ENCODE results near the gene TERB1. TPM values are rescaled to one million over a fixed set of nuclear protein-coding genes. Genes with fewer than 3 reads are reported as not detected.

TERB1 gene
- total and polyA plus RNA-seq, 2 donors (not counting 3 experiments of a cell fraction or from before 2014, with no cell fraction given) = not detected

DNA sequence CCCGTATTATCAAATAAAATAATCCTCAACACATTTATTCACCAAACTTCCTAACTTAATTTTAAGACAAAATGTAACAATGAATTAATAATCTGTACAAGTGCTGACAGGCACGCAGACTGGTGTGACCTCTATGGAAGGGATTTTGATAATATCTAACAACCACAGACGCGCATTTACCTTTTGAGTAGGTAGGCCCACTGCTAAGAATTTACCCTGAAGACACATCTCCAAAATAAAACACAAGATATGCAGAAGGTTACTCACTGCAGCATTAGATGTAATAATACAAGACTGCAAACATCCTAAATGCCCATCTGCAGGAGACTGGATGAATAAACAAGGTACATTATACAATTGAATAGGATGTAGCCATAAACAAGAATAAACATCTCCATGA, 82.1 kb downstream of the TERB1 start:
- peaks cover 6 to 14% of the 10 kb centered on the region in 2 experiments for H3K36me3 ChIP-seq (ENCODE audit: control insufficient read depth in 2 of 2, extremely low read depth in 1 of 2, insufficient read depth in 2 of 2, low read length in 2 of 2)
- no peaks in the 10 kb centered on the region for H3K9me3 ChIP-seq (replicated peaks; ENCODE audit: control insufficient read depth, insufficient read depth, low read length)
- dilution Hi-C loops (cut with MboI; ENCODE audit: extremely low pct_ligation_motif_present, low sequenced_read_pairs) (no loop called here), intact Hi-C loops (cut with micrococcal nuclease) (no loop called here)
- CTCF ChIA-PET = no interaction called here
- TF ChIP-seq POLR2A (IDR thresholded peaks at IDR 0.05; ENCODE audit: low read depth, low read length) (no peak), JUN (IDR thresholded peaks at IDR 0.05; ENCODE audit: borderline replicate concordance, insufficient read depth, insufficient read length, low read depth) (no peak), EZH2 (IDR thresholded peaks at IDR 0.05; ENCODE audit: borderline replicate concordance, low read depth, low read length, severe bottlenecking) (no peak), POLR2AphosphoS5 (IDR thresholded peaks at IDR 0.05; ENCODE audit: insufficient read depth, low read depth, low read length) (no peak), FOS (IDR thresholded peaks at IDR 0.05; ENCODE audit: borderline replicate concordance, insufficient read depth, low read length) (no peak), MYC (IDR thresholded peaks at IDR 0.05; ENCODE audit: low read depth, low read length) (no peak), GATA2 (IDR thresholded peaks at IDR 0.05; ENCODE audit: insufficient read depth, insufficient read length, low read depth, low read length) (no peak)
- TF ChIP-seq, protein P1, sequence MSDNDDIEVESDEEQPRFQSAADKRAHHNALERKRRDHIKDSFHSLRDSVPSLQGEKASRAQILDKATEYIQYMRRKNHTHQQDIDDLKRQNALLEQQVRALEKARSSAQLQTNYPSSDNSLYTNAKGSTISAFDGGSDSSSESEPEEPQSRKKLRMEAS (IDR thresholded peaks at IDR 0.05; ENCODE audit: insufficient read depth, insufficient read length) = no peak
- TF ChIP-seq, protein P2, sequence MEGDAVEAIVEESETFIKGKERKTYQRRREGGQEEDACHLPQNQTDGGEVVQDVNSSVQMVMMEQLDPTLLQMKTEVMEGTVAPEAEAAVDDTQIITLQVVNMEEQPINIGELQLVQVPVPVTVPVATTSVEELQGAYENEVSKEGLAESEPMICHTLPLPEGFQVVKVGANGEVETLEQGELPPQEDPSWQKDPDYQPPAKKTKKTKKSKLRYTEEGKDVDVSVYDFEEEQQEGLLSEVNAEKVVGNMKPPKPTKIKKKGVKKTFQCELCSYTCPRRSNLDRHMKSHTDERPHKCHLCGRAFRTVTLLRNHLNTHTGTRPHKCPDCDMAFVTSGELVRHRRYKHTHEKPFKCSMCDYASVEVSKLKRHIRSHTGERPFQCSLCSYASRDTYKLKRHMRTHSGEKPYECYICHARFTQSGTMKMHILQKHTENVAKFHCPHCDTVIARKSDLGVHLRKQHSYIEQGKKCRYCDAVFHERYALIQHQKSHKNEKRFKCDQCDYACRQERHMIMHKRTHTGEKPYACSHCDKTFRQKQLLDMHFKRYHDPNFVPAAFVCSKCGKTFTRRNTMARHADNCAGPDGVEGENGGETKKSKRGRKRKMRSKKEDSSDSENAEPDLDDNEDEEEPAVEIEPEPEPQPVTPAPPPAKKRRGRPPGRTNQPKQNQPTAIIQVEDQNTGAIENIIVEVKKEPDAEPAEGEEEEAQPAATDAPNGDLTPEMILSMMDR (IDR thresholded peaks at IDR 0.05; ENCODE audit: extremely low read depth in 1 of 2, insufficient read depth in 1 of 2, low read depth in 1 of 2, low read length in 2 of 2) = no peak
- H3K4me3 ChIP-seq (replicated peaks in 1 of 3; ENCODE audit: insufficient read depth in 1 of 3, low read depth in 1 of 3, low read length in 3 of 3) = no peak overlapping the region
- H4K20me1 ChIP-seq (replicated peaks; ENCODE audit: control insufficient read depth, extremely low read depth, insufficient read depth, low read length) = peaks cover 2% of the 10 kb centered on the region
- FAIRE-seq (no peak), DNase-seq (ENCODE audit: low read depth, low spot score) (no peak)
- BruUV-seq (replicated peaks) = no TSS peak
- H3K27me3 ChIP-seq (ENCODE audit: control insufficient read depth in 2 of 2, insufficient read depth in 2 of 2, low read length in 2 of 2) = no peaks in the 10 kb centered on the region
- H2AFZ ChIP-seq (ENCODE audit: low read depth, low read length) = no peak overlapping the region
- H3K4me1 ChIP-seq (ENCODE audit: control insufficient read depth, extremely low read depth, insufficient read depth, low read length) = no peaks in the 10 kb centered on the region
- no peak overlapping the region for H3K9ac ChIP-seq (replicated peaks; ENCODE audit: extremely low read depth, insufficient read depth, low read length)
- H3K79me2 ChIP-seq (ENCODE audit: control insufficient read depth, insufficient read depth, low read length) = no peaks in the 10 kb centered on the region
- H3K9me1 ChIP-seq (replicated peaks; ENCODE audit: control insufficient read depth, extremely low read depth, insufficient read depth, low read length) = no peaks in the 10 kb centered on the region
- POLR2A ChIA-PET = no interaction called here
- H3K4me2 ChIP-seq (ENCODE audit: insufficient read depth, low read length) = no peak overlapping the region
- H3K27ac ChIP-seq (ENCODE audit: insufficient read depth, low read depth, low read length) = no peak overlapping the region

Measured in endothelial cell of umbilical vein (primary cell).